NCI-H2081 (cell line): ENCODE data around the gene HSD11B1L.

Experiments used
- DNase-seq, 2 experiments: peaks; one replicate each; lab custom pipeline; 2025; lab: John Stamatoyannopoulos, UW

Gene HSD11B1L

GRCh38 chr19:5680437-5681368, at the start of gene HSD11B1L, which contains the start of gene MICOS13:
TSS of gene HSD11B1L (plus strand) at chr19:5681027. CDS start at chr19:5684833, 3,806 bp downstream.
TSS of gene MICOS13 (minus strand) at chr19:5680516. CDS start at chr19:5680486, 30 bp downstream.
- DNase-seq, result peak; percentile 96 to 99

GRCh38 chr19:5631567-5632240, 49.1 kb upstream of the HSD11B1L start:
- DNase-seq, result no peak

- DNase-seq, result no peak
Measured at GRCh38 chr19:5632241-5632612, 48.6 kb upstream of the HSD11B1L start.

GRCh38 chr19:5632657-5633056, 48.2 kb upstream of the HSD11B1L start:
- DNase-seq, result no peak

- no peak for DNase-seq
Measured at GRCh38 chr19:5635427-5635826, 45.4 kb upstream of the HSD11B1L start.

- DNase-seq, result no peak
Measured at GRCh38 chr19:5637971-5638370, 42.9 kb upstream of the HSD11B1L start.

- no peak for DNase-seq
Measured at GRCh38 chr19:5641171-5641570, 39.7 kb upstream of the HSD11B1L start.

- no peak for DNase-seq
Measured at GRCh38 chr19:5642204-5642603, 38.6 kb upstream of the HSD11B1L start.

- DNase-seq, result no peak
Measured at GRCh38 chr19:5643060-5643459, 37.8 kb upstream of the HSD11B1L start.

- DNase-seq, result no peak
Measured at GRCh38 chr19:5644037-5644436, 36.8 kb upstream of the HSD11B1L start.

GRCh38 chr19:5645409-5645808, 35.4 kb upstream of the HSD11B1L start:
- peak; percentile 66 to 89 for DNase-seq

GRCh38 chr19:5646703-5647102, 34.1 kb upstream of the HSD11B1L start:
- no peak for DNase-seq

GRCh38 chr19:5648464-5648863, 32.4 kb upstream of the HSD11B1L start:
- no peak for DNase-seq

GRCh38 chr19:5651361-5651760, 29.5 kb upstream of the HSD11B1L start:
- DNase-seq, result no peak

- DNase-seq, result no peak
Measured at GRCh38 chr19:5652261-5652660, 28.6 kb upstream of the HSD11B1L start.

GRCh38 chr19:5654931-5655330, 25.9 kb upstream of the HSD11B1L start:
- DNase-seq, result no peak

GRCh38 chr19:5655412-5655811, 25.4 kb upstream of the HSD11B1L start:
- no peak for DNase-seq

- no peak for DNase-seq
Measured at GRCh38 chr19:5661483-5661882, 19.3 kb upstream of the HSD11B1L start.

- DNase-seq, result no peak
Measured at GRCh38 chr19:5663904-5664303, 16.9 kb upstream of the HSD11B1L start.

- no peak for DNase-seq
Measured at GRCh38 chr19:5664515-5664914, 16.3 kb upstream of the HSD11B1L start.

GRCh38 chr19:5665781-5666513, 14.9 kb upstream of the HSD11B1L start:
- no peak for DNase-seq

GRCh38 chr19:5666921-5667610, 13.8 kb upstream of the HSD11B1L start:
- DNase-seq, result no peak
